Left renal cortex interstitium (tissue), 4 donors: ENCODE measurements around the gene NDUFS6. TPM values are rescaled to one million over a fixed set of nuclear protein-coding genes. Genes with fewer than 3 reads are reported as not detected.
"Not testable (repeated sequence)": the region's sequence is repeated elsewhere in the genome, so short reads cannot be mapped to it uniquely, and the experiment has no call there.

Source experiments
- DNase-seq, 4 donors: peaks; one replicate each; pipeline ENCODE4 v3.0.0-alpha.2; 2013; ENCODE audit warnings: low read depth in 4 of 4, low spot score in 2 of 4, missing footprints in 1 of 4
- polyA plus RNA-seq, 4 donors: library from polyadenylated mRNA; unstranded; fragments of 120-200 nt; gene quantifications; one replicate each; pipeline ENCODE4 v1.2.1, GENCODE V29; 2013; ENCODE audit not compliant: insufficient read length in 4 of 4

The NDUFS6 gene
- polyA plus RNA-seq, 4 donors = 54.8 to 85.1 (median 65.3) TPM

- no peak for DNase-seq
These were observed 29.5 kb downstream of the NDUFS6 start for GRCh38 chr5:1830571-1831228.

- DNase-seq = no peak
These were observed 30.1 kb downstream of the NDUFS6 start for GRCh38 chr5:1831257-1831656.

GRCh38 chr5:1831677-1832313, 30.6 kb downstream of the NDUFS6 start:
- no peak for DNase-seq

- no peak for DNase-seq
These were observed 31.5 kb downstream of the NDUFS6 start for GRCh38 chr5:1832511-1833250.

GRCh38 chr5:1833264-1834021, 32.2 kb downstream of the NDUFS6 start:
- no peak for DNase-seq

DNA sequence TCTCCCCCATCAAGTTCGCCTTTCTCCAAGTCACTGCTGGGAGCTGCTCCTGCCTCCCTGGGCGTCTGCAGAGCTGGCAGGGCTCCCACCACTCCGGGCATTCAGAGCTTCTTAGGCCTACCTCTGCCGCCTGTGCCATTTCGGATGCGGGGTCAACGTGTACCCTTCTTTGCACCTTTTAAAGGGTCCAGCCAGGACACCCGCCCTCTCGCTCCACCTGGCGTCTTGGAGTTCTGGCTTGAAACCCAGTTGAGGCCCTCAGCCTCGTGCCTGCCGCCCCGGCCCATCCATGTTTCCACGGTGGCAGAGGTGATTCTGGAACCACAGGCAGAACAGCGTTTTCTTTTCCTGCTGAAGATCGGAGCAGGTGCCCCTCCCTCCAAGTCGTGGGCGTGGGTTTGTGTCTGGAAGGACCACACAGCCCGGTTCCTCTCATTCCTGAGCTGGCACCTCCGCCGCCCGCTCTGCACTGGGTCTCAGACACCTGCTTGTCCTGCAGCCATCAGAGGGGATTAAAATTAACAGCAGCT, 32.9 kb downstream of the NDUFS6 start:
- no peak for DNase-seq

- no peak for DNase-seq
These were observed 33.7 kb downstream of the NDUFS6 start for GRCh38 chr5:1834721-1835429.

DNA sequence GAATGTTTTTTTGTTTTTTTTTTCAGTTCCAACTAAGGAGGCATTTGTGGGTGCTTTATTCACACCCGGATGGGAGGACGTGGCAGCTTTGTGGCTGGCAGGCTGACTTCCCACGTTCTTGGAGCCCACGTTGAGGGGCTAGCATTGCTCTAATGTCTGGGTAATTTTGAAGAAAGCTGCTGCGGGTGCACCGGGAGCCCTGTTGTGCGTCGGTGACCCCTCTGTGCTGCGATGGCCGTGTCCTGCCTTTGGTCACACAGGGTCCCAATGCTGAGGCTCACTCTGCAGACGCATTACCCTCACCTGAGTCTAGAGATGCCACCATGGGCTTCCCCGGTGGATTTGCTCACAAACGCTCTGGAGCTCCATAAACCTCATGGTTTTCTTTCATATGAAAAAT, 34.2 kb downstream of the NDUFS6 start:
- no peak for DNase-seq

- DNase-seq = no peak
These were observed 35.1 kb downstream of the NDUFS6 start for GRCh38 chr5:1836176-1836890.

GRCh38 chr5:1836891-1837880, 36.0 kb downstream of the NDUFS6 start:
- no peak for DNase-seq

- DNase-seq = no peak
These were observed 36.8 kb downstream of the NDUFS6 start for GRCh38 chr5:1838013-1838412.

DNA sequence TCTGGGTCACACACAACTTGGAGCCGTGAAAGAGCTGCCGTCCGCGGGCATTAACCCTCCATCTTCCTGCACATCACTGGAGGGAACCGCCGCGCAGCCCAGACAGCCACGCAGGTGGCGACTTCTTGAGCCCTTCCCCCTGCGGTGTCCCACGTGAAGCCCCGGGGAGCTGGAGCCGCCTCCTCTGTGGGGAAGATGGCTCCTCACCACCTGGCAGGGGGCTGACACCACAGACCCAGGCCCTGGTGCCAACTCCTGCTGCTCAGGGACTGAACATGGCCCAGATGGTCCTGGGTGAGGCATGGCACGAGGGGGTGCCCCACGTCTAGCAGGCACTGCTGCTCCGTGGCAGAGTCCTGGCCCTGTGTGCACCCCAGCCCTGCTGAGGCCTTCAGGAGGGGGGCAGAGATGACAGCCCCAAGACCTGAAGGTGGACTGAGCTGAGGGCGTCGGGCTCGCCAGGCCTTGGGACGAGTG, 38.9 kb downstream of the NDUFS6 start:
- no peak for DNase-seq

DNA sequence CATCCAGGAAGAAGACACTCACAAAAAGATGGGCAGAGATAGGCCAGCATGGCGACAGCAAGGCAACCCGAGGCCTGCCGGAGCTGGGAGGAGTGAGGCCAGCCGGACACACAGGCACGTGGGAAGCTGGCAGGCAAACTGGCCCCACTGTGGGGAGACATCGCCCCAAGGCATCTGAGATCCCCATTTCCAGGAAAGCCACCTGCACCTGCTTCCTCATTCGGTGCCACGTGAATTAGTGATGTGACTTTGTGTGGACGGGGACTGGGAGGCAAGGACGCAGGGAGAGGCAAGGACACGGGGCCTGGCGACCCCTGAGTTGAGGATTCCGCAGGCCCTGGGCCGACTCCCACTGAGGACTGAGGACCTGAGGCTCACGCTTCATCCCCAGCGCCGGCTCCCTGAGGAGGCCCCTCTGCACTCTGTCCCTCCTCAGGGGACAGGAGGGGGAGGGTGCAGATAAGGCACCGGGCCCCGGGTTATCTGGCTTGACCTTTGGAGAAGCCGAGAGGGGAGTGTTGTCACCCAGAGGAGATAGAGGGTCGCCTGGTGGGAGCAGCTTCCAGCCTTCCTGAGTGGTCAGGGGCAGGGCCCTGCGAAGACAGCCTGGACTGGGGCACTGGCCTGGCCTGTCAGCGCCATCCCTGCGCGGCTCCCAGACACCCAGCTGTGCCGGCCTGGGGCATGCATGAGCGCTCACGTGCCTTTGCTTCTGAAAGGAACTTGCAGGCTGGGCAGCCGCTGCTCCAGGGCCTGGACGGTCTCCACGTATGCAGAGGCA, 39.7 kb downstream of the NDUFS6 start:
- no peak for DNase-seq

- DNase-seq = no peak
These were observed 41.0 kb downstream of the NDUFS6 start for GRCh38 chr5:1842004-1842819.

GRCh38 chr5:1843761-1844160, 42.6 kb downstream of the NDUFS6 start:
- DNase-seq = not testable (repeated sequence)

- no peak for DNase-seq
These were observed 43.7 kb downstream of the NDUFS6 start for GRCh38 chr5:1844708-1845436.
